HG02970 (cell line): Measurements from ENCODE around the gene TTC7B.
"Not testable (repeated sequence)": the region's sequence is repeated elsewhere in the genome, so short reads cannot be mapped to it uniquely, and the experiment has no call there.

Experiments
- ATAC-seq: cut with Tn5 transposase; IDR thresholded peaks from one replicate; pipeline ENCODE4 v1.9.1; 2021; ENCODE audit warnings: mild to moderate bottlenecking, moderate library complexity, moderate number of reproducible peaks; ENCODE audit not compliant: unreplicated experiment, low FRiP score

Gene TTC7B, protein sequence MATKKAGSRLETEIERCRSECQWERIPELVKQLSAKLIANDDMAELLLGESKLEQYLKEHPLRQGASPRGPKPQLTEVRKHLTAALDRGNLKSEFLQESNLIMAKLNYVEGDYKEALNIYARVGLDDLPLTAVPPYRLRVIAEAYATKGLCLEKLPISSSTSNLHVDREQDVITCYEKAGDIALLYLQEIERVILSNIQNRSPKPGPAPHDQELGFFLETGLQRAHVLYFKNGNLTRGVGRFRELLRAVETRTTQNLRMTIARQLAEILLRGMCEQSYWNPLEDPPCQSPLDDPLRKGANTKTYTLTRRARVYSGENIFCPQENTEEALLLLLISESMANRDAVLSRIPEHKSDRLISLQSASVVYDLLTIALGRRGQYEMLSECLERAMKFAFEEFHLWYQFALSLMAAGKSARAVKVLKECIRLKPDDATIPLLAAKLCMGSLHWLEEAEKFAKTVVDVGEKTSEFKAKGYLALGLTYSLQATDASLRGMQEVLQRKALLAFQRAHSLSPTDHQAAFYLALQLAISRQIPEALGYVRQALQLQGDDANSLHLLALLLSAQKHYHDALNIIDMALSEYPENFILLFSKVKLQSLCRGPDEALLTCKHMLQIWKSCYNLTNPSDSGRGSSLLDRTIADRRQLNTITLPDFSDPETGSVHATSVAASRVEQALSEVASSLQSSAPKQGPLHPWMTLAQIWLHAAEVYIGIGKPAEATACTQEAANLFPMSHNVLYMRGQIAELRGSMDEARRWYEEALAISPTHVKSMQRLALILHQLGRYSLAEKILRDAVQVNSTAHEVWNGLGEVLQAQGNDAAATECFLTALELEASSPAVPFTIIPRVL

GRCh38 chr14:90815822-90816662 is at the start of gene TTC7B:
TSS of gene TTC7B (minus strand) at chr14:90816430. CDS start at chr14:90816295, 135 bp downstream.
- ATAC-seq = no peak

GRCh38 chr14:90864741-90865140 is 48.5 kb upstream of the TTC7B start:
- ATAC-seq = no peak

DNA sequence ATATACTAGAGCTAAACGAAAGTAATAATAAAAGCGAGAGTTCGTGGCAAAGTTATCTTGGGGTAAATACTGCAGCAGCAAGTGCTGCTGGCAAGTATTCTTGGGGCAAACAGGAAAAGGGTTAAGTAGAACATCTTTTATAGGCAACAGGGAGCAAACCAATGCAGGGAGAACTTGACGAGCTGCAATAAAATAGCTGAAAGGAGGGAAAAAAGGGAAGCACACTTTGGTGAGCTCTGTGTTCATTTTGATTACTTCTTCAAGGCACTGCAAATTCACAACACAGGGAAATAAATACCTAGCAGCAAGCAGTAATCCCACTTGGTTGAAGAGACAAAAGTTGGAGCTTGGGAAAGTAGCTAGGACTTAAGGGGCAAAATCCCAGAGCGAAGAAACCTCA is 42.3 kb upstream of the TTC7B start:
- ATAC-seq = no peak

DNA sequence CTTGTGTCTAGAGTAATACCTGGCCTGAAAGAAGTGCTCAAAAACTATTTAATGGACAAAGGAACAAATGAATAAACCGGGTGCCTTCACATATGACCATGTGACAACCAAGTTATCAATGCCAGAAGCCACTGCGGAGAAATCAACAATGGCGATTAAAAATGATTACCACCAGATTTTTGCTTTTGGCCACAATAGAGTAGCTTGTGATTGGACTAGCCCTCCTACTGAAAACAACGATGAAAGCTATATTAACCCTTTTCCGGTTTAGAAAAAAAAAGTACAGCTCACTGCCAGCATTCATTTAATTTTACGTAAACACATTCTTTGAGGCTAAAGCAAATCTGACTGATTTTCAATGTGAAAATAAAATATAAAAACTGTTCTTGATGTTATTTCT is 41.6 kb upstream of the TTC7B start:
- no peak for ATAC-seq

DNA sequence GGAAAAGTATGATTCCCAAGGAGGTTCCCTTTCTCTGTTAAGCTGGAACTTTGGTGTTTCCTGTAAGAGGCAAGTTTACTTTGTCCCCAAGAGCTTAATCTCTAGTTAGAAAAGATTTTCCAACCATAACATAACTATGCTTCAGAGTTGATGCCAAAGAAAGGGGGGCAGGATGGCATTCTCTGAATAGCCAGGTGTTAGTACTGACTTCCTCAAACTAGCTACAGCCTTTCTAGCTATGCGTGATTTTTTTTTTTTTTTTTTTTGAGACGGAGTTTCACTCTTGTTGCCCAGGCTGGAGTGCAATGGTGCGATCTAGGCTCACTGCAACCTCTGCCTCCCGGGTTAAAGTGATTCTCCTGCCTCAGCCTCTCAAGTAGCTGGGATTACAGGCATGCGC is 39.9 kb upstream of the TTC7B start:
- not testable (repeated sequence) for ATAC-seq

GRCh38 chr14:90853116-90853515 is 36.9 kb upstream of the TTC7B start:
- ATAC-seq = no peak

GRCh38 chr14:90851327-90852036 is 35.3 kb upstream of the TTC7B start:
- no peak for ATAC-seq

GRCh38 chr14:90850487-90850886 is 34.3 kb upstream of the TTC7B start:
- no peak for ATAC-seq

- no peak for ATAC-seq
Observed at GRCh38 chr14:90849787-90850444, 33.7 kb upstream of the TTC7B start.

DNA sequence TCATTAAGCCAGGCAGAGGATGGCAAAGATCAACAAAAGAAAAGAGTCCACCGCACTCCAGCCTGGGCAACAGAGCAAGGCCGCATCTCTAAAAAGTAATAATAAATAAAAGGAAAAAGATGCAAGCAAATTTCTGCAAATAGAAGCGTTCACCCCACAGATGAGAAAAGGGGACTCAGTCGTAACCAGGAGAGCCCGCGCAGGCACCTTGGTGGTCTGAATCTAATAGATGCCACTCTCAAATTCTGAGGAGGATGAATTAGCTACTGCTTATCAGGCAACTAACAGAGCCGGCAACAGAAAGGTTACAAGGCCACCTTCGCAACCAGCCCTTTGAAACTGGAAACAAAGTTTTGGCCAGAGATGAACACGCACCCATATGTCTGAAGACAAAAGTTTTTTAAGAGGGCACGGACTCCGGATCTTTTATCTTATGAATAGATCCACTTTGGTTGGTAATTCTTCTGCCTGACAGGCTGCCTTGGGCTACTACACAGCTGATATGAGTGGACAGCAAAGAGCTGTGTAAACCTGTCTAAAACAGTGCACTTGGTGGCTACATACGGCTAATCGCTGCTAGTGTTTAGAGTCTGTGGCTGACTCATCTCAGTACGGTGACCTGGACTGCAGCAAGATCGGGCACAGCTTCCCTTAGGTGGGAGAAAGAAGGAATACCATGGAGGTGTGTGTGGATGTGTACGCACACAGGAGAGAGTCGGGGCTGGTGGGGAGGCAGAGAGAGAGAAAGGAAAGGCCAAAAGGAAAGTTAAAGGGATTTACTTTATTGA is 32.9 kb upstream of the TTC7B start:
- ATAC-seq = no peak

- ATAC-seq = no peak
Observed at GRCh38 chr14:90846511-90846910, 30.3 kb upstream of the TTC7B start.

DNA sequence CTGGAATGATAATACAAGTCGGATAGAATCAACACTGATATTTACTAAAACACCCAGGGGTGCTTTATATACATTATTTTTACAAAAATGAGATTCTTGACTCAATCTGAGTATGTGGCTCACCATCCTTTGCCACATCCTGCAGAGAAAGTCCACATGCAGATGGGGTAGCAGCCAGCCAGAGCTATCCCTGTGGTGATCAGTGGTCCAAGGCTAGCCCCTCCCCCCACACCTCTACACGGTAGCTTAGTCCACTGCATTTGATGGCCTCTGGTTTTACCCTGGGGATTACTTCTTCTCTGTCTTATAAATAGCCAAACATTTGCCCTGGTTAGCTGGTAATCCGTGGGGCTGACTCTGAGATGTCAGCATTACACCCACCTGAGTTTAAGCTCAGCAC is 28.1 kb upstream of the TTC7B start:
- ATAC-seq = no peak

GRCh38 chr14:90842726-90843125 is 26.5 kb upstream of the TTC7B start:
- ATAC-seq = no peak

DNA sequence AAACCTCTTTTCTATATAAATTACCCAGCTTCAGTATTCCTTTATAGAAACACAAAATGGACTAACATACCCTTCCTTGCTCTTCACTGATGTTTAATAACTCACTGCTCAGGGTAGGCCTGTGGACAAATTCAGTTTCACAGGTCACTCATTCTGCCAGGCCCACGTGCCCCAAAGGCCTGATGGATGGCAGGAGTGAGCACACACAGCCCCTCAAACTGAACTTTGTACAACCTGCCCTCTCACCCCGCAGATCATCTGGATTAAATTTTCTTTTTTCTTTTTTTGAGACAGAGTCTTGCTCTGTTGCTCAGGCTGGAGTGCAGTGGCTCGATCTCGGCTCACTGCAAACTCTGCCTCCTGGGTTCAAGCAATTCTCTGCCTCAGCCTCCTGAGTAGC is 24.4 kb upstream of the TTC7B start:
- ATAC-seq = not testable (repeated sequence)

DNA sequence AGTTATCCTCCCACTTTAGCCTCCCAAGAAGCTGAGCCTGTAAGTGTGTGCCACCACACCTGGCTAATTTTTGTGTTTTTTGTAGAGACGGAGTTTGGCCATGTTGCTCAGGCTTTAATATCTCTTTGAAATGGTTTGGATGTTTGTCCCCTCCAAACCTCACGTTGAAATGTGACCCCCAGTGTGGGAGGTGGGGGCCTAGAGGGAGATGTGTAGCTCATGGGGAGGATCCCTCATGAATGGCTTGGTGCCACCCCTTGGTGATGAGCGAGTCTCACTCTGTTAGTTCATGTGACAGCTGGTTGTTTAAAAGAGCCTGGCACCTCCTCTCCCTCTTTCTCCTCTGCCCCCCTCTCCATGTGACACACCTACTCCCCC is 23.6 kb upstream of the TTC7B start:
- ATAC-seq = no peak

GRCh38 chr14:90839024-90839888 is 23.0 kb upstream of the TTC7B start:
- ATAC-seq = no peak

- ATAC-seq = not testable (repeated sequence)
Observed at GRCh38 chr14:90838531-90838930, 22.3 kb upstream of the TTC7B start.

DNA sequence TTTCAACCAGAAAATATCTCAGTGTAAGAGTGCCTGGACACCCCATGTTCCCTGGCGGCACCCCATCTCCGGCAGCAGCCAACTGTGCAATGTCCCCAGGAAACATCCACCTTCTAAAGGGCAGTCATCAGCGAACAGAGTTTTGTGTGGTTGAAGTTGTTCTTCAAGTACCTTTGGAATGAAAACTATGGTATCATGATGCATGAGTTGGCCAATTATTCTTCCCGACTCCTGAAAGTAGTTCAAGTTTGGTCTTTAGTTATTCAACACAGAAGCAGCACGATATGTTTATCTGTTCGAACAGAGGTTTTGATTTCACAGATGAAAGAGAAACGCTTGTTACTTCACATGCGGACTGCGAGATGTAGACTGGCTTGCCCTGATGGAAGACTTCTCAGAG is 21.1 kb upstream of the TTC7B start:
- ATAC-seq = no peak
